H1 (cell line): ENCODE data around the gene AHRR. TPM values are rescaled to one million over a fixed set of nuclear protein-coding genes. Genes with fewer than 3 reads are reported as not detected.

Experiments used
- CTCF ChIA-PET: fragments of 300-600 bp; sonication (Branson Sonifier 250); formaldehyde crosslinking; loops from one replicate; lab custom pipeline; 2021; ENCODE audit not compliant: partially characterized antibody; lab: Charles Lee
- POLR2A ChIA-PET: fragments of 300-600 bp; sonication (Branson Sonifier 250); formaldehyde crosslinking; loops from one replicate; lab custom pipeline; 2021; ENCODE audit warnings: inconsistent platforms; ENCODE audit not compliant: partially characterized antibody; lab: Charles Lee
- DNase-seq, 2 experiments: peaks; one replicate each; pipeline versions ENCODE4 v3.0.0 to v3.0.0-alpha.2; 2010 to 2022; ENCODE audit warnings: low spot score in 2 of 2, low read depth in 1 of 2, mixed read lengths in 1 of 2
- FAIRE-seq: peaks from 2 replicates; lab custom pipeline; 2011; peaks lifted over from hg19 to GRCh38; lab: Jason Lieb, UNC
- H2AFZ ChIP-seq: 2 replicates; pipeline ENCODE4 v1.8.1; 2012; ENCODE audit warnings: low read length, inconsistent platforms
- H2AK5ac ChIP-seq: 2 replicates; pipeline ENCODE4 v1.6.1; 2013; ENCODE audit warnings: low read depth, low read length
- H2BK120ac ChIP-seq: replicated peaks from 2 replicates; pipeline ENCODE3; 2013; ENCODE audit warnings: low read depth, low read length, inconsistent platforms
- H2BK12ac ChIP-seq: 2 replicates; pipeline ENCODE4 v1.6.1; 2013; ENCODE audit warnings: low read depth, low read length
- H2BK15ac ChIP-seq: 2 replicates; pipeline ENCODE4 v1.6.1; 2013; ENCODE audit warnings: low read length
- H2BK20ac ChIP-seq: 2 replicates; pipeline ENCODE4 v1.6.1; 2013; ENCODE audit warnings: low read length
- H2BK5ac ChIP-seq: 2 replicates; pipeline ENCODE4 v1.6.1; 2013; ENCODE audit warnings: low read depth, low read length
- H3K14ac ChIP-seq: 2 replicates; pipeline ENCODE4 v1.6.1; 2013; ENCODE audit warnings: inconsistent platforms; ENCODE audit not compliant: insufficient read length
- H3K18ac ChIP-seq: 2 replicates; pipeline ENCODE4 v1.6.1; 2013; ENCODE audit warnings: low read length; ENCODE audit errors: extremely low read depth
- H3K23ac ChIP-seq: 2 replicates; pipeline ENCODE4 v1.6.1; 2013; ENCODE audit warnings: inconsistent platforms; ENCODE audit not compliant: insufficient read length
- H3K23me2 ChIP-seq: 2 replicates; pipeline ENCODE4 v1.6.1; 2013; ENCODE audit warnings: low read depth, low read length
- H3K27ac ChIP-seq: 2 replicates; pipeline ENCODE4 v1.6.1; 2011; ENCODE audit warnings: low read depth, low read length, inconsistent platforms
- H3K27me3 ChIP-seq, 4 experiments: replicated peaks in 1 of 4; 1 replicate in 1 of 4; 2 replicates in 3 of 4; pipeline versions ENCODE4 v1.6.1 to v1.8.1; 2011 to 2013; ENCODE audit warnings: low read length in 3 of 4, mild to moderate bottlenecking in 3 of 4, inconsistent platforms in 2 of 4, mixed read lengths in 2 of 4, moderate library complexity in 1 of 4; ENCODE audit not compliant: control insufficient read depth in 3 of 4, insufficient read depth in 3 of 4; ENCODE audit errors: extremely low read depth in 1 of 4
- H3K36me3 ChIP-seq, 4 experiments: 2 replicates each; pipeline versions ENCODE4 v1.6.1 to v1.8.1; 2011 to 2013; ENCODE audit warnings: mild to moderate bottlenecking in 4 of 4, low read length in 3 of 4, moderate library complexity in 2 of 4, control low read depth in 1 of 4, inconsistent platforms in 1 of 4; ENCODE audit not compliant: insufficient read depth in 4 of 4, control insufficient read depth in 2 of 4
- H3K4ac ChIP-seq: replicated peaks from 2 replicates; pipeline ENCODE3; 2013; ENCODE audit warnings: low read length, low read depth, mixed read lengths, inconsistent platforms; ENCODE audit not compliant: insufficient read length
- H3K4me1 ChIP-seq, 4 experiments: replicated peaks in 1 of 4; 1 replicate in 1 of 4; 2 replicates in 3 of 4; pipeline versions ENCODE4 v1.6.1 to v1.8.1; 2011 to 2013; ENCODE audit warnings: low read length in 3 of 4, inconsistent platforms in 2 of 4, mixed read lengths in 1 of 4; ENCODE audit not compliant: insufficient read depth in 4 of 4, control insufficient read depth in 3 of 4
- H3K4me2 ChIP-seq, 2 experiments: 2 replicates each; pipeline versions ENCODE4 v1.6.1 to v1.8.1; 2011 to 2013; ENCODE audit warnings: low read depth in 2 of 2, low read length in 2 of 2, control low read depth in 1 of 2, inconsistent platforms in 1 of 2, mild to moderate bottlenecking in 1 of 2; ENCODE audit not compliant: insufficient read depth in 1 of 2
- H3K4me3 ChIP-seq, 4 experiments: fragments of 200-600, 300-600 bp in 1 of 4; sonication (generic), shearing (Covaris generic), sonication (Bioruptor Twin) in 1 of 4; 2 replicates each; pipeline versions ENCODE4 v1.5.1 to v1.8.1; 2011 to 2016; ENCODE audit warnings: low read length in 4 of 4, low read depth in 3 of 4, control low read depth in 2 of 4, inconsistent platforms in 2 of 4, mild to moderate bottlenecking in 2 of 4, mixed read lengths in 1 of 4, moderate library complexity in 1 of 4; ENCODE audit not compliant: insufficient read depth in 2 of 4; ENCODE audit errors: extremely low read depth in 1 of 4
- H3K56ac ChIP-seq: replicated peaks from 2 replicates; pipeline ENCODE3; 2013; ENCODE audit warnings: low read depth, mild to moderate bottlenecking, mixed read lengths, low read length, inconsistent platforms; ENCODE audit not compliant: insufficient read length
- H3K79me1 ChIP-seq: 2 replicates; pipeline ENCODE4 v1.6.1; 2013; ENCODE audit warnings: low read depth, low read length, control low read depth
- H3K79me2 ChIP-seq, 2 experiments: 2 replicates each; pipeline versions ENCODE4 v1.6.1 to v1.8.1; 2012 to 2013; ENCODE audit warnings: low read length in 2 of 2, mild to moderate bottlenecking in 2 of 2, inconsistent platforms in 1 of 2; ENCODE audit not compliant: insufficient read depth in 2 of 2, control insufficient read depth in 1 of 2
- H3K9ac ChIP-seq, 4 experiments: replicated peaks in 1 of 4; 1 replicate in 1 of 4; 2 replicates in 3 of 4; pipeline versions ENCODE4 v1.6.1 to v1.8.1; 2011 to 2013; ENCODE audit warnings: low read depth in 3 of 4, low read length in 3 of 4, control low read depth in 2 of 4, mild to moderate bottlenecking in 2 of 4, moderate library complexity in 2 of 4, inconsistent platforms in 1 of 4; ENCODE audit errors: extremely low read depth in 1 of 4
- H3K9me3 ChIP-seq, 2 experiments: 2 replicates each; pipeline versions ENCODE4 v1.6.1 to v1.8.1; 2012 to 2013; ENCODE audit warnings: mild to moderate bottlenecking in 2 of 2, moderate library complexity in 2 of 2, control low read depth in 1 of 2, inconsistent platforms in 1 of 2, low read depth in 1 of 2, low read length in 1 of 2, mixed read lengths in 1 of 2; ENCODE audit not compliant: insufficient read depth in 2 of 2
- H4K20me1 ChIP-seq, 2 experiments: replicated peaks in 1 of 2; 2 replicates each; pipeline versions ENCODE3 to v1.8.1; 2011 to 2013; ENCODE audit warnings: inconsistent platforms in 2 of 2, low read length in 2 of 2, mild to moderate bottlenecking in 1 of 2; ENCODE audit not compliant: insufficient read depth in 2 of 2, control insufficient read depth in 1 of 2
- H4K5ac ChIP-seq: 2 replicates; pipeline ENCODE4 v1.6.1; 2013; ENCODE audit warnings: low read length, low read depth, mixed read lengths, inconsistent platforms; ENCODE audit not compliant: insufficient read length
- H4K8ac ChIP-seq: 2 replicates; pipeline ENCODE4 v1.8.0; 2013; ENCODE audit warnings: mild to moderate bottlenecking, moderate library complexity, low read length, inconsistent platforms; ENCODE audit not compliant: insufficient read depth; ENCODE audit errors: extremely low read depth
- H4K91ac ChIP-seq: replicated peaks from 2 replicates; pipeline ENCODE3; 2013; ENCODE audit warnings: low read length, mixed read lengths, inconsistent platforms; ENCODE audit not compliant: insufficient read length
- ASH2L ChIP-seq: fragments of 200-600, 300-600 bp; sonication (generic); IDR thresholded peaks from one replicate; pipeline ENCODE4 v1.7.1; 2017; ENCODE audit warnings: low read length
- CTBP2 ChIP-seq: IDR thresholded peaks from 2 replicates; pipeline ENCODE4 v1.7.0; 2011; ENCODE audit warnings: borderline replicate concordance, mild to moderate bottlenecking, moderate library complexity, mixed read lengths, low read length; ENCODE audit not compliant: insufficient read depth, insufficient read length
- CTCF ChIP-seq, 3 experiments: IDR thresholded peaks; 1 replicate in 2 of 3; 2 replicates in 1 of 3; pipeline versions ENCODE4 v1.5.1 to v1.6.1; 2011; ENCODE audit warnings: low read length in 3 of 3, mild to moderate bottlenecking in 3 of 3, inconsistent platforms in 2 of 3, low read depth in 1 of 3, moderate library complexity in 1 of 3; ENCODE audit not compliant: insufficient read depth in 1 of 3; ENCODE audit errors: control extremely low read depth in 1 of 3
- FOSL1 ChIP-seq: IDR thresholded peaks from 2 replicates; pipeline ENCODE4 v1.6.1; 2011; ENCODE audit warnings: mild to moderate bottlenecking, low read depth, low read length, moderate library complexity; ENCODE audit not compliant: insufficient read depth
- JUN ChIP-seq: IDR thresholded peaks from 2 replicates; pipeline ENCODE4 v1.6.1; 2011; ENCODE audit warnings: low read depth, mild to moderate bottlenecking, improper control_type of control experiment, low read length
- KDM5A ChIP-seq: fragments of 200-600 bp; IDR thresholded peaks from 2 replicates; pipeline ENCODE4 v1.7.1; 2012; ENCODE audit warnings: mild to moderate bottlenecking, low read length, inconsistent platforms, mixed read lengths
- MAFK ChIP-seq: IDR thresholded peaks from 2 replicates; pipeline ENCODE4 v1.6.1; 2012; ENCODE audit warnings: low read depth, mild to moderate bottlenecking, improper control_type of control experiment, low read length
- NRF1 ChIP-seq: IDR thresholded peaks from 2 replicates; pipeline ENCODE4 v1.6.1; 2011; ENCODE audit warnings: mild to moderate bottlenecking, low read depth, low read length, improper control_type of control experiment
- RBBP5 ChIP-seq: IDR thresholded peaks from 2 replicates; pipeline ENCODE4 v1.7.1; 2012; ENCODE audit warnings: low read depth, mild to moderate bottlenecking, inconsistent platforms, low read length, moderate library complexity, borderline replicate concordance
- RXRA ChIP-seq: IDR thresholded peaks from 2 replicates; pipeline ENCODE4 v1.6.1; 2011; ENCODE audit warnings: low read depth, mild to moderate bottlenecking, low read length, moderate library complexity; ENCODE audit not compliant: insufficient read depth
- SAP30 ChIP-seq: fragments of 300-600 bp; sonication (generic); IDR thresholded peaks from 2 replicates; pipeline ENCODE4 v1.7.1; 2012; ENCODE audit warnings: low read length, moderate library complexity, mild to moderate bottlenecking, inconsistent platforms; ENCODE audit not compliant: insufficient read depth, insufficient replicate concordance
- YY1 ChIP-seq: IDR thresholded peaks from 2 replicates; pipeline ENCODE4 v1.6.1; 2011; ENCODE audit warnings: low read depth, mild to moderate bottlenecking, low read length
- WGBS, 2 experiments: shearing (Covaris generic) in 1 of 2; methylation state at CpG; one replicate each; pipeline versions ENCODE4 v1.1.6 to v1.1.7; 2013 to 2015; ENCODE audit warnings: low lambda C conversion rate in 2 of 2, mixed read lengths in 2 of 2, inconsistent platforms in 1 of 2, low coverage in 1 of 2, missing lambda C conversion rate in 1 of 2; ENCODE audit not compliant: insufficient replicate concordance in 2 of 2, insufficient coverage in 1 of 2, insufficient read length in 1 of 2; ENCODE audit errors: extremely low coverage in 1 of 2, missing lambda C conversion rate in 1 of 2; 5-methylcytosine and 5-hydroxymethylcytosine counted together
- polyA plus RNA-seq, 7 experiments: library from polyadenylated mRNA; depleted of rRNA in 3 of 7; stranded (reverse) in 5 of 7; unstranded in 2 of 7; fragments of >200 nt in 5 of 7; fragments of 200-250 nt in 2 of 7; gene quantifications; 1 replicate in 5 of 7; 2 replicates in 1 of 7; 4 replicates in 1 of 7; pipeline versions ENCODE4 v1.2.1 to v1.2.3, GENCODE V29; 2011 to 2013; ENCODE audit warnings: missing spikeins in 2 of 7, mixed read lengths in 2 of 7
- total RNA-seq: library from RNA; stranded (reverse); fragmentation: NEBNext Ultra II Directional; extraction: Animal tissue kit (Norgen Biotek cat#: 25700); gene quantifications from 2 replicates; pipeline ENCODE4 v1.2.1, GENCODE V29; 2021

Gene AHRR
- total and polyA plus RNA-seq, 2 of the 8 experiments (the other 6 are each of a cell fraction or from before 2014, with no cell fraction given), result 0.41 to 0.80 TPM

GRCh38 chr5:423233-423565 is 101.7 kb downstream of the AHRR start:
- Histone ChIP-seq H3K4me1 (peaks cover 0 to 6% (median 0%) of the 10 kb centered on the region in 4 experiments; a peak in 1 of 7 replicates), H3K14ac (no peak overlapping the region), H3K9ac (no peak overlapping the region), H3K79me1 (no peaks in the 10 kb centered on the region), H3K79me2 (no peaks in the 10 kb centered on the region), H2BK120ac (no peak overlapping the region), H2BK12ac (no peak overlapping the region), H3K56ac (no peak overlapping the region), H3K4me2 (no peak overlapping the region), H3K27me3 (no peaks in the 10 kb centered on the region), H4K8ac (no peak overlapping the region), H2AK5ac (no peak overlapping the region), H2BK5ac (no peak overlapping the region), H3K23ac (no peak overlapping the region), H3K23me2 (peaks cover 10% of the 10 kb centered on the region; the same call in 1 of the 2 replicates), H4K5ac (no peak overlapping the region), H2BK15ac (no peak overlapping the region), H2BK20ac (no peak overlapping the region), H3K9me3 (peaks cover 0 to 1% of the 10 kb centered on the region in 2 experiments; a peak in 1 of 4 replicates), H3K27ac (no peak overlapping the region), H3K18ac (no peak overlapping the region), H3K4me3 (no peak overlapping the region), H4K91ac (no peak overlapping the region), H3K36me3 (no peaks in the 10 kb centered on the region), H4K20me1 (peaks cover 0 to 4% of the 10 kb centered on the region in 2 experiments), H2AFZ (no peak overlapping the region), H3K4ac (no peak overlapping the region)
- ChIA-PET CTCF (interaction anchor here (1.0 to 3.0 kb wide), 7 partner anchors 9 to 85 kb away, joined by 3 to 8 read pairs (median 4); no protein-coding TSS in a partner anchor), POLR2A (no interaction called here)
- 79% methylated on average over 9 of the region's 9 CpGs; no CpG with 5 or more reads in 1 of the 2 experiments for WGBS, 2 experiments
- DNase-seq (no peak), FAIRE-seq (no peak)
- TF ChIP-seq ASH2L (no peak), CTBP2 (no peak), YY1 (no peak), RXRA (no peak), SAP30 (no peak), RBBP5 (no peak), MAFK (no peak), CTCF (IDR thresholded peaks at IDR 0.05; ENCODE audit: control extremely low read depth in 1 of 3, insufficient read depth in 1 of 3, low read depth in 1 of 3, low read length in 3 of 3) (no peak), NRF1 (no peak), JUN (no peak), KDM5A (no peak), FOSL1 (no peak)
